K562 (cell line): ENCODE measurements around the gene ALOX5. TPM values are rescaled to one million over a fixed set of nuclear protein-coding genes. Genes with fewer than 3 reads are reported as not detected.

Experiments
- ATAC-seq: fragments of 200-7000 bp; cut with Tn5 transposase; 3 replicates; pipeline ENCODE4 v1.9.1; 2020; ENCODE audit warnings: moderate library complexity
- BruUV-seq: library from RNA; stranded (reverse); fragments of 400-500 nt; replicated peaks from 2 replicates; lab custom pipeline; 2021; lab: Mats Ljungman, UMichigan
- CTCF ChIA-PET: fragments of 300-600 bp; formaldehyde crosslinking; extraction: SDS; loops from one replicate; lab custom pipeline; 2021; ENCODE audit warnings: low intra/inter-chr PET ratio; lab: Yijun Ruan, JAX
- POLR2A ChIA-PET: fragments of 300-600, 350-650 bp; sonication (Branson Sonifier 250); formaldehyde crosslinking; extraction: SDS; loops from one replicate; lab custom pipeline; 2021; ENCODE audit warnings: antibody characterized with exemption, inconsistent platforms; lab: Yijun Ruan, JAX
- DNase-seq, 4 experiments: peaks; one replicate each; pipeline versions ENCODE4 v3.0.0 to v3.0.0-alpha.2; 2011 to 2018; ENCODE audit warnings: low spot score in 3 of 4, mixed read lengths in 3 of 4; ENCODE audit errors: extremely low read depth in 1 of 4
- FAIRE-seq: peaks from 2 replicates; lab custom pipeline; 2011; peaks lifted over from hg19 to GRCh38; lab: Jason Lieb, UNC
- H2AFZ ChIP-seq: 2 replicates; pipeline ENCODE4 v1.6.0; 2011; ENCODE audit warnings: low read depth, low read length, control low read depth, inconsistent platforms
- H3K27ac ChIP-seq: fragments of 200-600 bp; 3 replicates; pipeline ENCODE4 v1.8.0; 2011; ENCODE audit warnings: low read depth, mild to moderate bottlenecking, control low read depth, inconsistent platforms, low read length, moderate library complexity, mixed read lengths; ENCODE audit errors: extremely low read depth
- H3K27me3 ChIP-seq, 2 experiments: fragments of 300-600 bp in 1 of 2; 2 replicates in 1 of 2; 3 replicates in 1 of 2; pipeline versions ENCODE4 v1.6.0 to v1.8.0; 2011; ENCODE audit warnings: inconsistent platforms in 2 of 2, low read length in 2 of 2, mild to moderate bottlenecking in 1 of 2, mixed read lengths in 1 of 2, moderate library complexity in 1 of 2; ENCODE audit not compliant: control insufficient read depth in 2 of 2, insufficient read depth in 2 of 2
- H3K36me3 ChIP-seq: fragments of 300-600 bp; 3 replicates; pipeline ENCODE4 v1.8.0; 2011; ENCODE audit warnings: mild to moderate bottlenecking, low read length, inconsistent platforms; ENCODE audit not compliant: control insufficient read depth, insufficient read depth
- H3K4me1 ChIP-seq, 2 experiments: fragments of 200-600 bp in 1 of 2; replicated peaks in 1 of 2; 2 replicates in 1 of 2; 3 replicates in 1 of 2; pipeline versions ENCODE4 v1.5.1 to v1.8.0; 2011; ENCODE audit warnings: inconsistent platforms in 2 of 2, low read length in 2 of 2, mild to moderate bottlenecking in 1 of 2, mixed read lengths in 1 of 2, moderate library complexity in 1 of 2; ENCODE audit not compliant: control insufficient read depth in 2 of 2, insufficient read depth in 2 of 2
- H3K4me2 ChIP-seq: 2 replicates; pipeline ENCODE4 v1.6.1; 2011; ENCODE audit warnings: low read length, control low read depth, inconsistent platforms, mixed read lengths; ENCODE audit not compliant: insufficient read depth
- H3K4me3 ChIP-seq: fragments of 200-600 bp; sonication (generic), shearing (Covaris generic); 2 replicates; pipeline ENCODE4 v1.5.1; 2016; ENCODE audit warnings: control low read depth, inconsistent platforms
- H3K79me2 ChIP-seq: fragments of 200-600 bp; 3 replicates; pipeline ENCODE4 v1.8.0; 2011; ENCODE audit warnings: low read length, inconsistent platforms; ENCODE audit not compliant: control insufficient read depth, insufficient read depth
- H3K9ac ChIP-seq, 2 experiments: 2 replicates each; pipeline versions ENCODE4 v1.6.0 to v1.6.1; 2011; ENCODE audit warnings: low read depth in 2 of 2, low read length in 2 of 2, control low read depth in 1 of 2, inconsistent platforms in 1 of 2, mild to moderate bottlenecking in 1 of 2, mixed read lengths in 1 of 2; ENCODE audit not compliant: insufficient read depth in 1 of 2
- H3K9me1 ChIP-seq: one replicate; pipeline ENCODE4 v1.6.0; 2011; ENCODE audit warnings: inconsistent platforms, mild to moderate bottlenecking, low read length, moderate library complexity; ENCODE audit not compliant: control insufficient read depth, insufficient read depth
- H3K9me3 ChIP-seq: replicated peaks from 2 replicates; pipeline ENCODE4 v1.5.1; 2011; ENCODE audit warnings: low read depth, low read length, inconsistent platforms; ENCODE audit not compliant: control insufficient read depth, insufficient read depth
- H4K20me1 ChIP-seq: replicated peaks from 2 replicates; pipeline ENCODE4 v1.6.1; 2011; ENCODE audit warnings: low read length, inconsistent platforms, mixed read lengths; ENCODE audit not compliant: control insufficient read depth, insufficient read depth
- BRCA1 ChIP-seq, 2 experiments: fragments of 450-650 bp in 1 of 2; sonication (generic) in 1 of 2; formaldehyde crosslinking in 1 of 2; IDR thresholded peaks; 2 replicates each; pipeline versions ENCODE4 v1.5.0 to v1.6.1; 2017 to 2020; ENCODE audit warnings: mild to moderate bottlenecking in 1 of 2, missing genetic modification reagents in 1 of 2
- CXXC5 ChIP-seq: fragments of 250-450 bp; sonication (Bioruptor Pico); IDR thresholded peaks from 2 replicates; pipeline ENCODE4 v1.8.0; 2022; ENCODE audit warnings: inconsistent platforms, mild to moderate bottlenecking, moderate library complexity
- FOXM1 ChIP-seq, 2 experiments: fragments of 450-650 bp in 1 of 2; sonication (generic) in 1 of 2; formaldehyde crosslinking in 1 of 2; IDR thresholded peaks; 2 replicates each; pipeline versions ENCODE4 v1.6.1 to v1.9.0; 2017 to 2022; ENCODE audit warnings: low read depth in 2 of 2, mild to moderate bottlenecking in 2 of 2, missing genetic modification reagents in 1 of 2, moderate library complexity in 1 of 2
- MIER1 ChIP-seq: fragments of 450-650 bp; IDR thresholded peaks from 2 replicates; pipeline ENCODE4 v1.6.1; 2016; ENCODE audit warnings: antibody characterized with exemption, mild to moderate bottlenecking, low read depth
- NRF1 ChIP-seq, 2 experiments: fragments of 450-650 bp; IDR thresholded peaks in 1 of 2; conservative IDR thresholded peaks in 1 of 2; 2 replicates each; pipeline ENCODE4 v1.6.1; 2014; ENCODE audit warnings: mild to moderate bottlenecking in 2 of 2
- WGBS: fragments of 100-300 bp; shearing (Covaris generic); methylation state at CpG from one replicate; pipeline ENCODE4 v1.1.6; 2016; ENCODE audit warnings: low coverage, mixed read lengths; ENCODE audit not compliant: insufficient coverage; ENCODE audit errors: missing lambda C conversion rate; 5-methylcytosine and 5-hydroxymethylcytosine counted together
- in situ Hi-C: fragments of 300-500 bp; cut with MboI; formaldehyde crosslinking; loops from 4 replicates; pipeline ENCODE4 v1.15.0; 2018; ENCODE audit warnings: inconsistent platforms, mixed read lengths
- intact Hi-C: fragments of 100-400 bp; cut with micrococcal nuclease; formaldehyde crosslinking; loops from 2 replicates; pipeline ENCODE4 v1.14.2; 2022
- polyA plus RNA-seq, 8 experiments: library from polyadenylated mRNA; depleted of rRNA in 4 of 8; stranded (reverse) in 5 of 8; unstranded in 3 of 8; fragments of >200 nt; fragmentation: Nextera tagmentation in 2 of 8; fragmentation: Illumina TruSeq in 1 of 8; extraction: Ambion mirVana in 2 of 8; extraction: Trizol in 1 of 8; gene quantifications; 2 replicates each; pipeline versions ENCODE4 v1.2.1 to v1.2.3, GENCODE V29; 2011 to 2014; ENCODE audit warnings: inconsistent platforms in 1 of 8, missing spikeins in 1 of 8
- total RNA-seq, 7 experiments: library from RNA; depleted of rRNA in 6 of 7; stranded (reverse); fragments of >200 nt in 6 of 7; fragmentation: Illumina TruSeq in 2 of 7; extraction: Trizol in 2 of 7; gene quantifications; 2 replicates each; pipeline versions ENCODE4 v1.2.1 to v1.2.3, GENCODE V29; 2011 to 2021; ENCODE audit warnings: low replicate concordance in 1 of 7
- TF ChIP-seq, protein P1 (sequence below): fragments of 250-450 bp; sonication (Bioruptor Pico); IDR thresholded peaks from 2 replicates; pipeline ENCODE4 v1.9.0; 2021; ENCODE audit warnings: mild to moderate bottlenecking, inconsistent platforms
- TF ChIP-seq, protein P2 (sequence below): fragments of 200-800 bp; sonication (Bioruptor generic); IDR thresholded peaks from 2 replicates; pipeline ENCODE4 v1.6.1; 2016; ENCODE audit warnings: missing genetic modification characterization, missing compliant biosample characterization
- TF ChIP-seq, protein P3 (sequence below): fragments of 250-450 bp; sonication (Bioruptor Pico); IDR thresholded peaks from 2 replicates; pipeline ENCODE4 v1.5.0; 2022; ENCODE audit warnings: mild to moderate bottlenecking
- TF ChIP-seq, protein P4 (sequence below): sonication (generic); formaldehyde crosslinking; IDR thresholded peaks from 2 replicates; pipeline ENCODE4 v1.8.0; 2022; ENCODE audit warnings: missing genetic modification reagents, mild to moderate bottlenecking, borderline replicate concordance

ALOX5 gene
- total and polyA plus RNA-seq, 9 of the 15 experiments (the other 6 are each of a cell fraction or from before 2014, with no cell fraction given): 0.10 to 2.4 (median 1.4) TPM

- H3K4me1 ChIP-seq: peaks cover 21 to 41% of the 10 kb centered on the region in 2 experiments
- H3K36me3 ChIP-seq: no peaks in the 10 kb centered on the region; the same call in 2 of the 3 replicates
- FAIRE-seq (no peak), DNase-seq (no peak), ATAC-seq (no peak)
- H3K27ac ChIP-seq: no peak overlapping the region
- H3K9ac ChIP-seq: no peak overlapping the region
- WGBS: 97% methylated on average over 4 of the region's 4 CpGs
- no peaks in the 10 kb centered on the region for H4K20me1 ChIP-seq
- H3K27me3 ChIP-seq: no peaks in the 10 kb centered on the region
- no TSS peak for BruUV-seq
- H3K4me2 ChIP-seq: no peak overlapping the region
- intact Hi-C loops: no loop called here
- no peak overlapping the region for H2AFZ ChIP-seq
- H3K4me3 ChIP-seq: no peak overlapping the region
- peaks cover 4% of the 10 kb centered on the region for H3K9me1 ChIP-seq
- ChIA-PET POLR2A (interaction anchor here (1.2 kb wide), 1 partner anchor 47 kb away, joined by 3 read pairs; no protein-coding TSS in a partner anchor), CTCF (no interaction called here)
- in situ Hi-C loops: no loop called here
- peaks cover 29% of the 10 kb centered on the region for H3K79me2 ChIP-seq
- H3K9me3 ChIP-seq: peaks cover 10% of the 10 kb centered on the region
- TF ChIP-seq, protein P1, sequence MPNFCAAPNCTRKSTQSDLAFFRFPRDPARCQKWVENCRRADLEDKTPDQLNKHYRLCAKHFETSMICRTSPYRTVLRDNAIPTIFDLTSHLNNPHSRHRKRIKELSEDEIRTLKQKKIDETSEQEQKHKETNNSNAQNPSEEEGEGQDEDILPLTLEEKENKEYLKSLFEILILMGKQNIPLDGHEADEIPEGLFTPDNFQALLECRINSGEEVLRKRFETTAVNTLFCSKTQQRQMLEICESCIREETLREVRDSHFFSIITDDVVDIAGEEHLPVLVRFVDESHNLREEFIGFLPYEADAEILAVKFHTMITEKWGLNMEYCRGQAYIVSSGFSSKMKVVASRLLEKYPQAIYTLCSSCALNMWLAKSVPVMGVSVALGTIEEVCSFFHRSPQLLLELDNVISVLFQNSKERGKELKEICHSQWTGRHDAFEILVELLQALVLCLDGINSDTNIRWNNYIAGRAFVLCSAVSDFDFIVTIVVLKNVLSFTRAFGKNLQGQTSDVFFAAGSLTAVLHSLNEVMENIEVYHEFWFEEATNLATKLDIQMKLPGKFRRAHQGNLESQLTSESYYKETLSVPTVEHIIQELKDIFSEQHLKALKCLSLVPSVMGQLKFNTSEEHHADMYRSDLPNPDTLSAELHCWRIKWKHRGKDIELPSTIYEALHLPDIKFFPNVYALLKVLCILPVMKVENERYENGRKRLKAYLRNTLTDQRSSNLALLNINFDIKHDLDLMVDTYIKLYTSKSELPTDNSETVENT (CRISPR knock-in tag): no peak
- no peak for TF ChIP-seq FOXM1 (IDR thresholded peaks at IDR 0.05; ENCODE audit: low read depth)
- no peak for TF ChIP-seq FOXM1 (CRISPR knock-in tag; IDR thresholded peaks at IDR 0.05; ENCODE audit: low read depth)
- no peak for TF ChIP-seq NRF1 (conservative IDR thresholded peaks at IDR 0.05 in 1 of 2, IDR thresholded peaks at IDR 0.05 in 1 of 2)
- TF ChIP-seq, protein P2, sequence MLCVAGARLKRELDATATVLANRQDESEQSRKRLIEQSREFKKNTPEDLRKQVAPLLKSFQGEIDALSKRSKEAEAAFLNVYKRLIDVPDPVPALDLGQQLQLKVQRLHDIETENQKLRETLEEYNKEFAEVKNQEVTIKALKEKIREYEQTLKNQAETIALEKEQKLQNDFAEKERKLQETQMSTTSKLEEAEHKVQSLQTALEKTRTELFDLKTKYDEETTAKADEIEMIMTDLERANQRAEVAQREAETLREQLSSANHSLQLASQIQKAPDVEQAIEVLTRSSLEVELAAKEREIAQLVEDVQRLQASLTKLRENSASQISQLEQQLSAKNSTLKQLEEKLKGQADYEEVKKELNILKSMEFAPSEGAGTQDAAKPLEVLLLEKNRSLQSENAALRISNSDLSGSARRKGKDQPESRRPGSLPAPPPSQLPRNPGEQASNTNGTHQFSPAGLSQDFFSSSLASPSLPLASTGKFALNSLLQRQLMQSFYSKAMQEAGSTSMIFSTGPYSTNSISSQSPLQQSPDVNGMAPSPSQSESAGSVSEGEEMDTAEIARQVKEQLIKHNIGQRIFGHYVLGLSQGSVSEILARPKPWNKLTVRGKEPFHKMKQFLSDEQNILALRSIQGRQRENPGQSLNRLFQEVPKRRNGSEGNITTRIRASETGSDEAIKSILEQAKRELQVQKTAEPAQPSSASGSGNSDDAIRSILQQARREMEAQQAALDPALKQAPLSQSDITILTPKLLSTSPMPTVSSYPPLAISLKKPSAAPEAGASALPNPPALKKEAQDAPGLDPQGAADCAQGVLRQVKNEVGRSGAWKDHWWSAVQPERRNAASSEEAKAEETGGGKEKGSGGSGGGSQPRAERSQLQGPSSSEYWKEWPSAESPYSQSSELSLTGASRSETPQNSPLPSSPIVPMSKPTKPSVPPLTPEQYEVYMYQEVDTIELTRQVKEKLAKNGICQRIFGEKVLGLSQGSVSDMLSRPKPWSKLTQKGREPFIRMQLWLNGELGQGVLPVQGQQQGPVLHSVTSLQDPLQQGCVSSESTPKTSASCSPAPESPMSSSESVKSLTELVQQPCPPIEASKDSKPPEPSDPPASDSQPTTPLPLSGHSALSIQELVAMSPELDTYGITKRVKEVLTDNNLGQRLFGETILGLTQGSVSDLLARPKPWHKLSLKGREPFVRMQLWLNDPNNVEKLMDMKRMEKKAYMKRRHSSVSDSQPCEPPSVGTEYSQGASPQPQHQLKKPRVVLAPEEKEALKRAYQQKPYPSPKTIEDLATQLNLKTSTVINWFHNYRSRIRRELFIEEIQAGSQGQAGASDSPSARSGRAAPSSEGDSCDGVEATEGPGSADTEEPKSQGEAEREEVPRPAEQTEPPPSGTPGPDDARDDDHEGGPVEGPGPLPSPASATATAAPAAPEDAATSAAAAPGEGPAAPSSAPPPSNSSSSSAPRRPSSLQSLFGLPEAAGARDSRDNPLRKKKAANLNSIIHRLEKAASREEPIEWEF: no peak
- no peak for TF ChIP-seq MIER1
- TF ChIP-seq CXXC5 (CRISPR knock-in tag): no peak
- no peak for TF ChIP-seq BRCA1 (IDR thresholded peaks at IDR 0.05)
- TF ChIP-seq BRCA1 (CRISPR knock-in tag; IDR thresholded peaks at IDR 0.05): no peak
- TF ChIP-seq, protein P3, sequence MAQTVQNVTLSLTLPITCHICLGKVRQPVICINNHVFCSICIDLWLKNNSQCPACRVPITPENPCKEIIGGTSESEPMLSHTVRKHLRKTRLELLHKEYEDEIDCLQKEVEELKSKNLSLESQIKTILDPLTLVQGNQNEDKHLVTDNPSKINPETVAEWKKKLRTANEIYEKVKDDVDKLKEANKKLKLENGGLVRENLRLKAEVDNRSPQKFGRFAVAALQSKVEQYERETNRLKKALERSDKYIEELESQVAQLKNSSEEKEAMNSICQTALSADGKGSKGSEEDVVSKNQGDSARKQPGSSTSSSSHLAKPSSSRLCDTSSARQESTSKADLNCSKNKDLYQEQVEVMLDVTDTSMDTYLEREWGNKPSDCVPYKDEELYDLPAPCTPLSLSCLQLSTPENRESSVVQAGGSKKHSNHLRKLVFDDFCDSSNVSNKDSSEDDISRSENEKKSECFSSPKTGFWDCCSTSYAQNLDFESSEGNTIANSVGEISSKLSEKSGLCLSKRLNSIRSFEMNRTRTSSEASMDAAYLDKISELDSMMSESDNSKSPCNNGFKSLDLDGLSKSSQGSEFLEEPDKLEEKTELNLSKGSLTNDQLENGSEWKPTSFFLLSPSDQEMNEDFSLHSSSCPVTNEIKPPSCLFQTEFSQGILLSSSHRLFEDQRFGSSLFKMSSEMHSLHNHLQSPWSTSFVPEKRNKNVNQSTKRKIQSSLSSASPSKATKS (CRISPR knock-in tag): no peak
- TF ChIP-seq, protein P4, sequence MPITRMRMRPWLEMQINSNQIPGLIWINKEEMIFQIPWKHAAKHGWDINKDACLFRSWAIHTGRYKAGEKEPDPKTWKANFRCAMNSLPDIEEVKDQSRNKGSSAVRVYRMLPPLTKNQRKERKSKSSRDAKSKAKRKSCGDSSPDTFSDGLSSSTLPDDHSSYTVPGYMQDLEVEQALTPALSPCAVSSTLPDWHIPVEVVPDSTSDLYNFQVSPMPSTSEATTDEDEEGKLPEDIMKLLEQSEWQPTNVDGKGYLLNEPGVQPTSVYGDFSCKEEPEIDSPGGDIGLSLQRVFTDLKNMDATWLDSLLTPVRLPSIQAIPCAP (CRISPR knock-in tag): no peak
Measured at GRCh38 chr10:45473126-45473525, 99.1 kb downstream of the ALOX5 start.
